A549 (cell line): ENCODE measurements around the gene MOCOS. TPM values are rescaled to one million over a fixed set of nuclear protein-coding genes. Genes with fewer than 3 reads are reported as not detected.

Experiments
- ATAC-seq, 2 experiments: fragments of 200-7000 bp in 1 of 2; fragments of >200 bp in 1 of 2; cut with Nextera tagmentation in 1 of 2; cut with Tn5 transposase in 1 of 2; 3 replicates each; pipeline versions ENCODE4 v1.8.0 to v1.9.1; 2018 to 2020; ENCODE audit warnings: mild to moderate bottlenecking in 1 of 2, moderate library complexity in 1 of 2
- CTCF ChIA-PET: fragments of 300-600 bp; sonication (Branson Sonifier 250); formaldehyde crosslinking; extraction: SDS; loops from one replicate; lab custom pipeline; 2021; ENCODE audit warnings: antibody characterized with exemption, inconsistent platforms; lab: Yijun Ruan, JAX
- POLR2A ChIA-PET: fragments of 350-600 bp; formaldehyde crosslinking; extraction: SDS; loops from one replicate; lab custom pipeline; 2021; ENCODE audit warnings: antibody characterized with exemption, inconsistent platforms; lab: Yijun Ruan, JAX
- DNase-seq, 2 experiments: peaks; one replicate each; pipeline versions ENCODE4 v3.0.0 to v3.0.0-alpha.2; 2011 to 2016; ENCODE audit warnings: low read depth in 1 of 2, low spot score in 1 of 2
- FAIRE-seq: peaks from 2 replicates; lab custom pipeline; 2011; peaks lifted over from hg19 to GRCh38; lab: Jason Lieb, UNC
- H3K27ac ChIP-seq, 2 experiments: fragments of >200 bp; sonication (Bioruptor Twin); formaldehyde crosslinking; 3 replicates each; pipeline ENCODE4 v1.5.1; 2016 to 2017
- H3K4me1 ChIP-seq: fragments of >200 bp; sonication (Bioruptor Twin); formaldehyde crosslinking; 3 replicates; pipeline ENCODE4 v1.6.1; 2016
- H3K4me2 ChIP-seq: fragments of >200 bp; sonication (Bioruptor Twin); formaldehyde crosslinking; 3 replicates; pipeline ENCODE4 v1.6.1; 2016
- H3K4me3 ChIP-seq: fragments of >200 bp; sonication (Bioruptor Twin); formaldehyde crosslinking; 3 replicates; pipeline ENCODE4 v1.5.1; 2016
- H3K9me3 ChIP-seq: fragments of >200 bp; sonication (Bioruptor Twin); formaldehyde crosslinking; 3 replicates; pipeline ENCODE4 v1.6.1; 2016
- ATOH8 ChIP-seq: fragments of 250-450 bp; sonication (Bioruptor Pico); IDR thresholded peaks from 2 replicates; pipeline ENCODE4 v1.5.0; 2020; ENCODE audit warnings: low read depth, mild to moderate bottlenecking, moderate library complexity
- FOSL2 ChIP-seq, 2 experiments: fragments of 450-650 bp in 1 of 2; fragments of >200 bp in 1 of 2; sonication (Bioruptor Twin) in 1 of 2; formaldehyde crosslinking; IDR thresholded peaks; 2 replicates each; pipeline versions ENCODE4 v1.5.0 to v1.6.1; 2016 to 2020; ENCODE audit warnings: mild to moderate bottlenecking in 1 of 2, moderate library complexity in 1 of 2
- KDM1A ChIP-seq: fragments of 200-600 bp; sonication (generic); IDR thresholded peaks from 2 replicates; pipeline ENCODE4 v1.6.1; 2016; ENCODE audit warnings: low read depth, mild to moderate bottlenecking
- MAFK ChIP-seq: fragments of 450-650 bp; IDR thresholded peaks from 2 replicates; pipeline ENCODE4 v1.6.1; 2014; ENCODE audit not compliant: partially characterized antibody
- MYC ChIP-seq: IDR thresholded peaks from 2 replicates; pipeline ENCODE4 v1.6.1; 2012; ENCODE audit warnings: mild to moderate bottlenecking, inconsistent platforms, low read length, improper control_type of control experiment, borderline replicate concordance
- NPAS2 ChIP-seq: fragments of 250-450 bp; sonication (Bioruptor Pico); IDR thresholded peaks from 2 replicates; pipeline ENCODE4 v1.8.0; 2022; ENCODE audit warnings: mild to moderate bottlenecking, moderate library complexity, borderline replicate concordance
- POLR2A ChIP-seq: IDR thresholded peaks from 2 replicates; pipeline ENCODE4 v1.6.1; 2012; ENCODE audit warnings: mild to moderate bottlenecking, low read length
- POLR2AphosphoS2 ChIP-seq: conservative IDR thresholded peaks from 2 replicates; pipeline ENCODE4 v1.6.1; 2012; ENCODE audit warnings: low read length, improper control_type of control experiment, inconsistent platforms
- TFCP2L1 ChIP-seq: fragments of 250-450 bp; sonication (Bioruptor Pico); IDR thresholded peaks from 2 replicates; pipeline ENCODE4 v1.5.0; 2021; ENCODE audit warnings: mild to moderate bottlenecking
- ZC3H11A ChIP-seq: fragments of 450-650 bp; IDR thresholded peaks from 2 replicates; pipeline ENCODE4 v1.6.1; 2014; ENCODE audit warnings: antibody characterized with exemption, mild to moderate bottlenecking
- WGBS: methylation state at CpG from one replicate; pipeline ENCODE4 v1.1.6; 2017; ENCODE audit errors: missing lambda C conversion rate; 5-methylcytosine and 5-hydroxymethylcytosine counted together
- polyA plus RNA-seq, 4 experiments: library from polyadenylated mRNA; depleted of rRNA in 3 of 4; stranded (reverse); fragments of >200 nt; fragmentation: RNase III in 1 of 4; extraction: RNeasy Plus Mini Kit Qiagen cat#74134 plus additional on column Dnase treatment in 1 of 4; gene quantifications; 2 replicates in 3 of 4; 3 replicates in 1 of 4; pipeline ENCODE4 v1.2.3, GENCODE V29; 2011 to 2017
- TF ChIP-seq, protein P1 (sequence below): fragments of 200-600 bp; sonication (generic); IDR thresholded peaks from 2 replicates; pipeline ENCODE4 v1.6.1; 2016; ENCODE audit warnings: antibody characterized with exemption, mild to moderate bottlenecking, moderate library complexity
- TF ChIP-seq, protein P2 (sequence below): fragments of 250-450 bp; sonication (Bioruptor Pico); IDR thresholded peaks from 2 replicates; pipeline ENCODE4 v1.5.0; 2021; ENCODE audit warnings: mild to moderate bottlenecking, moderate library complexity, borderline replicate concordance
- TF ChIP-seq, protein P3 (sequence below): fragments of >200 bp; sonication (Bioruptor Twin); formaldehyde crosslinking; IDR thresholded peaks from 2 replicates; pipeline ENCODE4 v1.6.1; 2016

Gene MOCOS
- polyA plus RNA-seq, 2 of the 4 experiments (the other 2 are of a cell fraction), result 2.7 to 8.1 TPM

DNA sequence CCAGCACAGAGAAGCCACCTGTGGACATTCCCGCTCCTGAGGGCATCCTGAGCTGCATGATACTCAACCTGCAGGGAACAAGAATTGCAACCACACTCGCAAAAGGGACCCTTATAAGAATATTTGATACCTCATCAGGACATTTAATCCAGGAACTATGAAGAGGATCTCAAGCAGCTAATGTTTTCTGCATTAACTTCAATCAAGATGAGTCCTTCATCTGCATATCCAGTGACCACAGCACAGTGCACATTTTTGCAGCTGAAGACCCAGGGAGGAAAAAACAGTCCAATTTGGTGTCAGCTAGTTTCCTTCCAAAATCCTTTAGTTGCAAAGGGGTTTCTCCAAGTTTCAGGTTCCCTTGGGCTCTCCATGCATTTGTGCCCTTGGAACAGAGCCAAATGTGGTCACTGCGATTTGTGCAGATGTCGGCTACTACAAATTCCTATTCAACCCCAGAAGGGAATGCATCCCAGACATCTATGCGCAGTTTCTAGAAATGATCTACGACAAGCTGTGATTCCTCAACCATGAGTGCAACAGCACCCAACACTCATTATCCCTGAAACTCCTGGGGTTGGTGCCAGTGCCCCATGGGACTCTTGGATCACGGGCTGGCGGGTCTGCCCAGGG lies 86.9 kb downstream of the MOCOS start:
- ChIA-PET CTCF (interaction anchor here (0.6 to 1.4 kb wide), 2 partner anchors 11 to 202 kb away, joined by 3 to 9 read pairs; no protein-coding TSS in a partner anchor), POLR2A (no interaction called here)
- Histone ChIP-seq H3K4me2 (no peak overlapping the region), H3K9me3 (no peaks in the 10 kb centered on the region), H3K4me3 (no peak overlapping the region), H3K4me1 (no peaks in the 10 kb centered on the region), H3K27ac (no peak overlapping the region)
- DNase-seq (no peak), FAIRE-seq (no peak), ATAC-seq (no peak)
- WGBS, result 93% methylated on average over 8 of the region's 8 CpGs
- TF ChIP-seq POLR2AphosphoS2 (no peak), ZC3H11A (no peak), FOSL2 (IDR thresholded peaks at IDR 0.05) (no peak), FOSL2 (CRISPR knock-in tag; IDR thresholded peaks at IDR 0.05) (no peak), ATOH8 (no peak)

DNA sequence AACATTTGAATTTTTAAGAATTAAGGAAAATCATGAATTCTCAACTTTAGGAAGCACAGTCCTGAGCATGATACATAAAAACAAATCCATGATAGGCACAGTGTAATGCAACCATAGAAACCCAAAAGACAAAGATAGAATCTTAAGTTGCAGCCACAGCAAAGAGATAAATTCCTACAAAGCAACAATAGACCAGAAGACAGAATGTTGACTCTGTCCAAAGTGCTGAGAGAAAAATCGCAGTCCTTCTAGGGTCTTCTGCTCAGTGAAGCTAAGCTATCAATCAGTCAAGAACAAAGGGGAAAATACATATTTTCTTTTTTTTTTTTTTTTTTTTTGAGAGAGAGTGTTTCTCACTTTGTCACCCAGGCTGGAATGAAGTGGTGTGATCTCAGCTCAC lies 88.3 kb downstream of the MOCOS start:
- POLR2A ChIA-PET, result no interaction called here
- ATAC-seq (no peak), FAIRE-seq (no peak)

DNA sequence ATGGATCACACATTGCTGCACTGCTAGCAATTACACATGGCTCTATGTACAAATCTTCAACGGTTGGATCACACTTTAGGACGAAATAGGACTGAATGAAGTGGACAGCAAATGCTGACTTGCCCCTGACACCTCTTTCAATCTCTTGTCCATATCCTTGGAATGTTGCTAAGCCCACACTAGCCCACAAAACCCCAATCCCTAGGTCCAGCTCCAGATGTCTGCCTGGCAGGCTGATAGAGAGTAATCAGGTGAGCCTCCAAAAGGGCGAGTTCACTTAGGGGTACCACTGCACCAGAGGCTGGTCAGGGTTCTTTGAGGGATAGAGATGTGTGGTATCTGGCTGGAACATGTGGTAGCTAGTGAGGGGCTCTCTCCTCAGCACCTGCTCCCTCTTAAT lies 91.7 kb downstream of the MOCOS start:
- POLR2A ChIA-PET, result no interaction called here
- FAIRE-seq, result no peak
- DNase-seq, result no peak
- no peaks in the 10 kb centered on the region for H3K4me1 ChIP-seq
- WGBS, result 6% methylated on average over 3 of the region's 3 CpGs
- TF ChIP-seq POLR2A, result no peak
- TF ChIP-seq MYC, result no peak
- no peak for TF ChIP-seq NPAS2 (CRISPR knock-in tag)
- no peak for TF ChIP-seq MAFK
- TF ChIP-seq KDM1A, result no peak
- no peak for ATAC-seq
- no peak overlapping the region for H3K27ac ChIP-seq
- CTCF ChIA-PET, result interaction anchor here (1.2 kb wide), 1 partner anchor 185 kb away, joined by 3 read pairs; no protein-coding TSS in a partner anchor
- no peaks in the 10 kb centered on the region for H3K9me3 ChIP-seq
- H3K4me2 ChIP-seq, result no peak overlapping the region
- H3K4me3 ChIP-seq, result no peak overlapping the region

More for the DNA sequence above, 88.3 kb downstream of the MOCOS start:
- WGBS, result 32% methylated on average over 1 of the region's 1 CpG
- H3K4me2 ChIP-seq, result no peak overlapping the region
- no peak for DNase-seq
- H3K4me1 ChIP-seq, result no peaks in the 10 kb centered on the region
- no peak overlapping the region for H3K27ac ChIP-seq
- CTCF ChIA-PET, result interaction anchor here (1.4 kb wide), 1 partner anchor 9 kb away, joined by 9 read pairs; no protein-coding TSS in a partner anchor
- H3K4me3 ChIP-seq, result no peak overlapping the region
- TF ChIP-seq, protein P1, sequence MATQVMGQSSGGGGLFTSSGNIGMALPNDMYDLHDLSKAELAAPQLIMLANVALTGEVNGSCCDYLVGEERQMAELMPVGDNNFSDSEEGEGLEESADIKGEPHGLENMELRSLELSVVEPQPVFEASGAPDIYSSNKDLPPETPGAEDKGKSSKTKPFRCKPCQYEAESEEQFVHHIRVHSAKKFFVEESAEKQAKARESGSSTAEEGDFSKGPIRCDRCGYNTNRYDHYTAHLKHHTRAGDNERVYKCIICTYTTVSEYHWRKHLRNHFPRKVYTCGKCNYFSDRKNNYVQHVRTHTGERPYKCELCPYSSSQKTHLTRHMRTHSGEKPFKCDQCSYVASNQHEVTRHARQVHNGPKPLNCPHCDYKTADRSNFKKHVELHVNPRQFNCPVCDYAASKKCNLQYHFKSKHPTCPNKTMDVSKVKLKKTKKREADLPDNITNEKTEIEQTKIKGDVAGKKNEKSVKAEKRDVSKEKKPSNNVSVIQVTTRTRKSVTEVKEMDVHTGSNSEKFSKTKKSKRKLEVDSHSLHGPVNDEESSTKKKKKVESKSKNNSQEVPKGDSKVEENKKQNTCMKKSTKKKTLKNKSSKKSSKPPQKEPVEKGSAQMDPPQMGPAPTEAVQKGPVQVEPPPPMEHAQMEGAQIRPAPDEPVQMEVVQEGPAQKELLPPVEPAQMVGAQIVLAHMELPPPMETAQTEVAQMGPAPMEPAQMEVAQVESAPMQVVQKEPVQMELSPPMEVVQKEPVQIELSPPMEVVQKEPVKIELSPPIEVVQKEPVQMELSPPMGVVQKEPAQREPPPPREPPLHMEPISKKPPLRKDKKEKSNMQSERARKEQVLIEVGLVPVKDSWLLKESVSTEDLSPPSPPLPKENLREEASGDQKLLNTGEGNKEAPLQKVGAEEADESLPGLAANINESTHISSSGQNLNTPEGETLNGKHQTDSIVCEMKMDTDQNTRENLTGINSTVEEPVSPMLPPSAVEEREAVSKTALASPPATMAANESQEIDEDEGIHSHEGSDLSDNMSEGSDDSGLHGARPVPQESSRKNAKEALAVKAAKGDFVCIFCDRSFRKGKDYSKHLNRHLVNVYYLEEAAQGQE, result peak; percentile 30; the same call in 1 of the 2 replicates
- TF ChIP-seq POLR2A, result no peak
- no peaks in the 10 kb centered on the region for H3K9me3 ChIP-seq

DNA sequence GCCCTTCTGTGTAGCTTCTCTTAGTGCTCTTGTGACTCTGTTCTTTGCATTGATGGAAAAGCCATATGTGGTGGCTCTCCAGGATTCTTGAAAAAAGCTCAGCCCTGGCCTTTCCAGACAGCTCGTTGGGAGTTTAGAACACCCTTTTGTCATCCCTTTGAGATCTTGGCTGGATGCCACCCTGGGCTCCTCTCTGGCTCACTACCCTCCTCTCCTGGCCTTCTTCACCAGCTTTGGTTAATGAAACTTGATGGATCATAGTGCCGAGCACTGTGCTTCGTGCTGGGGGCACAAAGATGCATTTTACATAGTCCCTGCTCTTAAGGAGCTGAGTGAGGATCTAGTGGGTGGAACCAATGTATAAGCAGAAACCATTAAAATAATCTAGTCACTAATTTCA lies 94.6 kb downstream of the MOCOS start:
- TF ChIP-seq, protein P2, sequence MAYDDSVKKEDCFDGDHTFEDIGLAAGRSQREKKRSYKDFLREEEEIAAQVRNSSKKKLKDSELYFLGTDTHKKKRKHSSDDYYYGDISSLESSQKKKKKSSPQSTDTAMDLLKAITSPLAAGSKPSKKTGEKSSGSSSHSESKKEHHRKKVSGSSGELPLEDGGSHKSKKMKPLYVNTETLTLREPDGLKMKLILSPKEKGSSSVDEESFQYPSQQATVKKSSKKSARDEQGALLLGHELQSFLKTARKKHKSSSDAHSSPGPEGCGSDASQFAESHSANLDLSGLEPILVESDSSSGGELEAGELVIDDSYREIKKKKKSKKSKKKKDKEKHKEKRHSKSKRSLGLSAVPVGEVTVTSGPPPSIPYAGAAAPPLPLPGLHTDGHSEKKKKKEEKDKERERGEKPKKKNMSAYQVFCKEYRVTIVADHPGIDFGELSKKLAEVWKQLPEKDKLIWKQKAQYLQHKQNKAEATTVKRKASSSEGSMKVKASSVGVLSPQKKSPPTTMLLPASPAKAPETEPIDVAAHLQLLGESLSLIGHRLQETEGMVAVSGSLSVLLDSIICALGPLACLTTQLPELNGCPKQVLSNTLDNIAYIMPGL (CRISPR knock-in tag), result no peak
- TF ChIP-seq, protein P3, sequence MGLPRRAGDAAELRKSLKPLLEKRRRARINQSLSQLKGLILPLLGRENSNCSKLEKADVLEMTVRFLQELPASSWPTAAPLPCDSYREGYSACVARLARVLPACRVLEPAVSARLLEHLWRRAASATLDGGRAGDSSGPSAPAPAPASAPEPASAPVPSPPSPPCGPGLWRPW, result no peak
- no peak for TF ChIP-seq TFCP2L1 (CRISPR knock-in tag)
- TF ChIP-seq, all 56 proteins: peak for 0
- FAIRE-seq (no peak), ATAC-seq (no peak), DNase-seq (no peak)
- H3K4me1 ChIP-seq, result no peaks in the 10 kb centered on the region
- POLR2A ChIA-PET, result no interaction called here
- 21% methylated on average over 3 of the region's 3 CpGs for WGBS
- H3K9me3 ChIP-seq, result no peaks in the 10 kb centered on the region
- CTCF ChIA-PET, result interaction anchor here (1.1 to 1.6 kb wide), 5 partner anchors 25 to 525 kb away, joined by 3 to 6 read pairs (median 4); no protein-coding TSS in a partner anchor
- H3K4me2 ChIP-seq, result no peak overlapping the region
- H3K4me3 ChIP-seq, result no peak overlapping the region
- H3K27ac ChIP-seq, result no peak overlapping the region
